K562 (cell line): ENCODE results near the gene TCEANC. TPM values are rescaled to one million over a fixed set of nuclear protein-coding genes. Genes with fewer than 3 reads are reported as not detected.

Experiments used
- MITF ChIP-seq: IDR thresholded peaks from 2 replicates; pipeline ENCODE4 v1.6.1; 2014; ENCODE audit warnings: antibody characterized with exemption
- NFIC ChIP-seq: fragments of 450-650 bp; IDR thresholded peaks from 2 replicates; pipeline ENCODE4 v1.6.1; 2017; ENCODE audit warnings: mild to moderate bottlenecking, inconsistent platforms
- polyA plus RNA-seq, 8 experiments: library from polyadenylated mRNA; depleted of rRNA in 4 of 8; stranded (reverse) in 5 of 8; unstranded in 3 of 8; fragments of >200 nt; fragmentation: Nextera tagmentation in 2 of 8; fragmentation: Illumina TruSeq in 1 of 8; extraction: Ambion mirVana in 2 of 8; extraction: Trizol in 1 of 8; gene quantifications; 2 replicates each; pipeline versions ENCODE4 v1.2.1 to v1.2.3, GENCODE V29; 2011 to 2014; ENCODE audit warnings: inconsistent platforms in 1 of 8, missing spikeins in 1 of 8
- total RNA-seq, 7 experiments: library from RNA; depleted of rRNA in 6 of 7; stranded (reverse); fragments of >200 nt in 6 of 7; fragmentation: Illumina TruSeq in 2 of 7; extraction: Trizol in 2 of 7; gene quantifications; 2 replicates each; pipeline versions ENCODE4 v1.2.1 to v1.2.3, GENCODE V29; 2011 to 2021; ENCODE audit warnings: low replicate concordance in 1 of 7
- TF ChIP-seq, protein P1 (sequence below): fragments of 250-450 bp; sonication (Bioruptor Pico); IDR thresholded peaks from 2 replicates; pipeline ENCODE4 v1.8.0; 2022; ENCODE audit warnings: moderate library complexity, mild to moderate bottlenecking, inconsistent platforms
- TF ChIP-seq, protein P2 (sequence below): sonication (generic); formaldehyde crosslinking; IDR thresholded peaks from 2 replicates; pipeline ENCODE4 v1.8.0; 2023; ENCODE audit warnings: mild to moderate bottlenecking, missing genetic modification reagents
- TF ChIP-seq, protein P3 (sequence below): IDR thresholded peaks from 2 replicates; pipeline ENCODE4 v1.6.1; 2011; ENCODE audit not compliant: insufficient read length; ENCODE audit errors: extremely low read depth

The TCEANC gene
- total and polyA plus RNA-seq, 9 of the 15 experiments (the other 6 are each of a cell fraction or from before 2014, with no cell fraction given): 1.2 to 2.8 (median 2.0) TPM

DNA sequence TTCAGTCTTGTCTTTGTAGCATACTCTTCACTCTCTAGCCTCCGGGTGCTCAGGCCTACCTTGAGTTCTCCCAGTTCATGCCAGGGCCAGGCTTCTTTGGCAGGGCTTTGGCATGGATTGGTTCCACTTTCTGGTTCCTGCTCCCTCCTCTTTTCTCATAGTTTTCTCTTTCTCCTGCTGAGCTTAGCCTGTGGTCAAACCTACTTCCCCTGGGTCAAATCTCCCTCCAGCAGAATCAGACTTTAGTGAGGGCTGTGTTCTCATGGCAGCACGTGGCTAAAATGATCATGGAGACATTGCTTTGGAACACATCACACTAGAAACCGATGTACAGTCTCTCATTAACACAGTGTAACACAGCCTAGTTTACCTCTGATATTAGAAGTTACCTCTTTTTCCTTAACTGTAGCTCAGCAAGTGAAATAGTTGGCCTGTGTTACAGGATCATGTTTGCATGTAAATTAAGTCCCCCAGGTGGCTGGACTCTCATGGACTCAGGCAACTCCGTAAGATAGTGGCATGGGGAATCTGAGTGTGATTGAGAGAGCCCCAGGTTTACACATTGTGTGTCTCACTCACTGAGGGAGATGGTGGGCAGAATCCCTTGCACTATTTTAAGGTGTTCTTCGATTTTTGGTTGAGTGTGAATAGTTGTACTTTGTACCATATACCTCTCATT is 49.3 kb downstream of the TCEANC start (continued):
- TF ChIP-seq, protein P1, sequence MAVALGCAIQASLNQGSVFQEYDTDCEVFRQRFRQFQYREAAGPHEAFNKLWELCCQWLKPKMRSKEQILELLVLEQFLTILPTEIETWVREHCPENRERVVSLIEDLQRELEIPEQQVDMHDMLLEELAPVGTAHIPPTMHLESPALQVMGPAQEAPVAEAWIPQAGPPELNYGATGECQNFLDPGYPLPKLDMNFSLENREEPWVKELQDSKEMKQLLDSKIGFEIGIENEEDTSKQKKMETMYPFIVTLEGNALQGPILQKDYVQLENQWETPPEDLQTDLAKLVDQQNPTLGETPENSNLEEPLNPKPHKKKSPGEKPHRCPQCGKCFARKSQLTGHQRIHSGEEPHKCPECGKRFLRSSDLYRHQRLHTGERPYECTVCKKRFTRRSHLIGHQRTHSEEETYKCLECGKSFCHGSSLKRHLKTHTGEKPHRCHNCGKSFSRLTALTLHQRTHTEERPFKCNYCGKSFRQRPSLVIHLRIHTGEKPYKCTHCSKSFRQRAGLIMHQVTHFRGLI: no peak
- TF ChIP-seq NFIC (no peak), MITF (no peak)
- TF ChIP-seq, protein P2, sequence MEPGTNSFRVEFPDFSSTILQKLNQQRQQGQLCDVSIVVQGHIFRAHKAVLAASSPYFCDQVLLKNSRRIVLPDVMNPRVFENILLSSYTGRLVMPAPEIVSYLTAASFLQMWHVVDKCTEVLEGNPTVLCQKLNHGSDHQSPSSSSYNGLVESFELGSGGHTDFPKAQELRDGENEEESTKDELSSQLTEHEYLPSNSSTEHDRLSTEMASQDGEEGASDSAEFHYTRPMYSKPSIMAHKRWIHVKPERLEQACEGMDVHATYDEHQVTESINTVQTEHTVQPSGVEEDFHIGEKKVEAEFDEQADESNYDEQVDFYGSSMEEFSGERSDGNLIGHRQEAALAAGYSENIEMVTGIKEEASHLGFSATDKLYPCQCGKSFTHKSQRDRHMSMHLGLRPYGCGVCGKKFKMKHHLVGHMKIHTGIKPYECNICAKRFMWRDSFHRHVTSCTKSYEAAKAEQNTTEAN (CRISPR knock-in tag): no peak
- TF ChIP-seq, protein P3, sequence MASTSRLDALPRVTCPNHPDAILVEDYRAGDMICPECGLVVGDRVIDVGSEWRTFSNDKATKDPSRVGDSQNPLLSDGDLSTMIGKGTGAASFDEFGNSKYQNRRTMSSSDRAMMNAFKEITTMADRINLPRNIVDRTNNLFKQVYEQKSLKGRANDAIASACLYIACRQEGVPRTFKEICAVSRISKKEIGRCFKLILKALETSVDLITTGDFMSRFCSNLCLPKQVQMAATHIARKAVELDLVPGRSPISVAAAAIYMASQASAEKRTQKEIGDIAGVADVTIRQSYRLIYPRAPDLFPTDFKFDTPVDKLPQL: no peak
